Endodermal cell (in vitro differentiated cells): ENCODE data around the gene SNX22. TPM values are rescaled to one million over a fixed set of nuclear protein-coding genes. Genes with fewer than 3 reads are reported as not detected.

Experiments
- DNase-seq: peaks from one replicate; pipeline ENCODE4 v3.0.0-alpha.2; 2017
- H3K27ac ChIP-seq: 2 replicates; pipeline ENCODE4 v1.5.1; 2013; ENCODE audit warnings: mild to moderate bottlenecking, low read depth, low read length, moderate library complexity
- H3K27me3 ChIP-seq: 2 replicates; pipeline ENCODE4 v1.6.1; 2013; ENCODE audit warnings: mild to moderate bottlenecking, low read length, moderate library complexity; ENCODE audit not compliant: insufficient read depth, control insufficient read depth, poor library complexity, severe bottlenecking
- H3K36me3 ChIP-seq: 2 replicates; pipeline ENCODE4 v1.7.0; 2013; ENCODE audit warnings: mild to moderate bottlenecking, low read length, moderate library complexity; ENCODE audit not compliant: control insufficient read depth, insufficient read depth
- H3K4me1 ChIP-seq: one replicate; pipeline ENCODE4 v1.7.0; 2013; ENCODE audit warnings: low read length; ENCODE audit not compliant: control insufficient read depth, insufficient read depth
- H3K4me3 ChIP-seq: 2 replicates; pipeline ENCODE4 v1.5.1; 2013; ENCODE audit warnings: mild to moderate bottlenecking, low read length, moderate library complexity
- H3K9ac ChIP-seq: 2 replicates; pipeline ENCODE4 v1.6.1; 2013; ENCODE audit warnings: mild to moderate bottlenecking, low read length, moderate library complexity; ENCODE audit not compliant: poor library complexity, severe bottlenecking; ENCODE audit errors: extremely low read depth
- H3K9me3 ChIP-seq: 2 replicates; pipeline ENCODE4 v1.6.1; 2013; ENCODE audit warnings: mild to moderate bottlenecking, low read length, moderate library complexity; ENCODE audit not compliant: control insufficient read depth
- H3K27ac Mint-ChIP-seq: 2 replicates; pipeline ENCODE4 v1.8.0; 2020; ENCODE audit warnings: mixed read lengths
- H3K27me3 Mint-ChIP-seq: 2 replicates; pipeline ENCODE4 v1.8.0; 2021; ENCODE audit warnings: mild to moderate bottlenecking, mixed read lengths; ENCODE audit not compliant: insufficient read depth
- H3K36me3 Mint-ChIP-seq: 2 replicates; pipeline ENCODE4 v1.8.0; 2020; ENCODE audit warnings: low read depth, mixed read lengths
- H3K4me1 Mint-ChIP-seq: 2 replicates; pipeline ENCODE4 v1.8.0; 2020; ENCODE audit warnings: mixed read lengths
- H3K4me3 Mint-ChIP-seq: 2 replicates; pipeline ENCODE4 v1.8.0; 2020; ENCODE audit warnings: mild to moderate bottlenecking, moderate library complexity, mixed read lengths
- H3K9me3 Mint-ChIP-seq: 2 replicates; pipeline ENCODE4 v1.8.0; 2020; ENCODE audit warnings: mild to moderate bottlenecking, mixed read lengths
- WGBS, 2 experiments: methylation state at CpG; one replicate each; pipeline versions ENCODE4 v1.1.5 to v1.1.7; 2013; ENCODE audit warnings: missing lambda C conversion rate in 2 of 2, mixed read lengths in 1 of 2; ENCODE audit not compliant: insufficient coverage in 1 of 2, insufficient read length in 1 of 2; 5-methylcytosine and 5-hydroxymethylcytosine counted together
- total RNA-seq, 2 donors: library from RNA; stranded (reverse); fragmentation: NEBNext Ultra II Directional in 1 of 2; extraction: Animal tissue kit (Norgen Biotek cat#: 25700) in 1 of 2; gene quantifications; 2 replicates in 1 of 2; 3 replicates in 1 of 2; pipeline ENCODE4 v1.2.1, GENCODE V29; 2021
- TF ChIP-seq, protein P1 (sequence below): fragments of 200-600 bp; sonication (generic); conservative IDR thresholded peaks from 2 replicates; pipeline ENCODE4 v1.5.0; 2021; ENCODE audit warnings: antibody characterized with exemption, mild to moderate bottlenecking

The SNX22 gene
- total RNA-seq, 2 donors from 2014 or later, result 1.6 to 2.6 TPM

DNA sequence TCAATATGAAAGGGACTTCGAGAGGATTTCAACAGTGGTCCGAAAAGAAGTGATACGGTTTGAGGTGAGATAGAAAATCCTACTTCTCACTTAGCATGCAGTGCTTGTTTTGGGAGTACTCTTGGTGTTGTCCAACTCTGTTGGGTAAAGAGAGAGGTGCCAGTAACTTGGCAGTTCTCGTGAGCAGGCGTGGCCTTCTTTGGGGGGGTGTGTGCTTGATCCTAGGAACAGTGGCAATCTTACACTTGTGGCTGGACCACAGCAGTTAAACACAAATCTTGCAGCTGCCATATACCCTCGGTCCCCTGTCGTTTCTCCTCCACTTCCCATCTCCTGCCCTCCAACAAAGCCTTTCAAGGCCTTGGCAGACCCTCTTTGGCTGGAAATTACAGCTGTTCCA, 15.2 kb upstream of the SNX22 start:
- no peaks in the 10 kb centered on the region for H3K9me3 ChIP-seq
- H3K9ac ChIP-seq, result no peak overlapping the region
- Mint-ChIP-seq H3K4me1 (peaks cover 3% of the 10 kb centered on the region), H3K27ac (no peak overlapping the region), H3K27me3 (no peaks in the 10 kb centered on the region), H3K4me3 (no peak overlapping the region), H3K36me3 (peaks cover 53% of the 10 kb centered on the region), H3K9me3 (no peaks in the 10 kb centered on the region)
- peak; percentile 24 for DNase-seq
- no peaks in the 10 kb centered on the region for H3K4me1 ChIP-seq
- H3K27me3 ChIP-seq, result no peaks in the 10 kb centered on the region
- TF ChIP-seq, protein P1, sequence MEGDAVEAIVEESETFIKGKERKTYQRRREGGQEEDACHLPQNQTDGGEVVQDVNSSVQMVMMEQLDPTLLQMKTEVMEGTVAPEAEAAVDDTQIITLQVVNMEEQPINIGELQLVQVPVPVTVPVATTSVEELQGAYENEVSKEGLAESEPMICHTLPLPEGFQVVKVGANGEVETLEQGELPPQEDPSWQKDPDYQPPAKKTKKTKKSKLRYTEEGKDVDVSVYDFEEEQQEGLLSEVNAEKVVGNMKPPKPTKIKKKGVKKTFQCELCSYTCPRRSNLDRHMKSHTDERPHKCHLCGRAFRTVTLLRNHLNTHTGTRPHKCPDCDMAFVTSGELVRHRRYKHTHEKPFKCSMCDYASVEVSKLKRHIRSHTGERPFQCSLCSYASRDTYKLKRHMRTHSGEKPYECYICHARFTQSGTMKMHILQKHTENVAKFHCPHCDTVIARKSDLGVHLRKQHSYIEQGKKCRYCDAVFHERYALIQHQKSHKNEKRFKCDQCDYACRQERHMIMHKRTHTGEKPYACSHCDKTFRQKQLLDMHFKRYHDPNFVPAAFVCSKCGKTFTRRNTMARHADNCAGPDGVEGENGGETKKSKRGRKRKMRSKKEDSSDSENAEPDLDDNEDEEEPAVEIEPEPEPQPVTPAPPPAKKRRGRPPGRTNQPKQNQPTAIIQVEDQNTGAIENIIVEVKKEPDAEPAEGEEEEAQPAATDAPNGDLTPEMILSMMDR, result no peak
- H3K4me3 ChIP-seq, result no peak overlapping the region
- H3K36me3 ChIP-seq, result peaks cover 28% of the 10 kb centered on the region
- no peak overlapping the region for H3K27ac ChIP-seq
- WGBS, 2 experiments, result 91 to 96% methylated on average over 4 to 5 of the region's 7 CpGs

GRCh38 chr15:64137226-64137833, 14.2 kb upstream of the SNX22 start:
- peaks cover 19% of the 10 kb centered on the region for H3K36me3 ChIP-seq
- H3K4me1 ChIP-seq, result no peaks in the 10 kb centered on the region
- no peak overlapping the region for H3K9ac ChIP-seq
- Mint-ChIP-seq H3K27ac (no peak overlapping the region), H3K4me1 (peaks cover 8% of the 10 kb centered on the region), H3K36me3 (peaks cover 43% of the 10 kb centered on the region), H3K9me3 (no peaks in the 10 kb centered on the region), H3K4me3 (no peak overlapping the region), H3K27me3 (no peaks in the 10 kb centered on the region)
- no peak overlapping the region for H3K4me3 ChIP-seq
- 68 to 80% methylated on average over 6 to 8 of the region's 8 CpGs for WGBS, 2 experiments
- H3K27me3 ChIP-seq, result no peaks in the 10 kb centered on the region
- DNase-seq, result peak; percentile 64
- no peak overlapping the region for H3K27ac ChIP-seq
- H3K9me3 ChIP-seq, result no peaks in the 10 kb centered on the region
- TF ChIP-seq, protein P1, result peak; percentile 30

DNA sequence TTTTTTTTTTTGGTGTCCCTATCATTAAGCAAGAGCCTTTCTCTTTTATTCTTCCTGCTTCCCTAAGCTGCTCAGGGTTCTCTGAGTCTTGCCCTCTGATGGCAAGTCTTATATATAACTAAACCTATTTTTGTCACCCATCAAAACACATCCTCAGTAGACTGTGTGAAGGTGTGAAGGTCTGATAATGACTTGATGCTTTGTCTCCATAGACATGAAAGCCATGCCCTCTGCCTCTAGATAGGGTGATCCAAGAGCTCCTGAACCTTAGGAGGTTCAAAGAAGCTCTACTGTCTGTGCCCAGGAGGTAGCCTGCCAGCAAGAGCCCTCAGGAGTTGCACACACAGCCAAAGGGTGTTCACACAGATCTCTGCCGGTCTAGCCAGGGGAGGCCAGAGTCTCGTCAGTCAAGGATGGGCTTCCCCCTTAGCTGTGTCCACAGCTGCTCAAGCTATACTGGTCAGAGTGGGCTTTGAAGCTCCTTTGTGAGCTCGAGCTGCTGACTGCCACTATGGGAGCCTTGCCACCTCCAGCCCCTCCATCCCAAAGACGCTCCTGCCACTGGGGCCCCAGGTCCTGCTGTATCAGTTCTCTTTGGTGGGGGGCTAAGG, 13.1 kb upstream of the SNX22 start:
- TF ChIP-seq, protein P1, result no peak
- Histone ChIP-seq H3K4me1 (no peaks in the 10 kb centered on the region), H3K36me3 (peaks cover 16% of the 10 kb centered on the region), H3K4me3 (no peak overlapping the region), H3K9me3 (no peaks in the 10 kb centered on the region), H3K9ac (no peak overlapping the region), H3K27me3 (no peaks in the 10 kb centered on the region), H3K27ac (no peak overlapping the region)
- Mint-ChIP-seq H3K36me3 (peaks cover 33% of the 10 kb centered on the region), H3K9me3 (no peaks in the 10 kb centered on the region), H3K4me3 (no peak overlapping the region), H3K27ac (no peak overlapping the region), H3K27me3 (no peaks in the 10 kb centered on the region), H3K4me1 (peaks cover 13% of the 10 kb centered on the region)
- peak; percentile 35 for DNase-seq
- 97 to 100% methylated on average over 2 to 4 of the region's 4 CpGs for WGBS, 2 experiments
